GM12878 (cell line): ENCODE data around the gene NCS1. TPM values are rescaled to one million over a fixed set of nuclear protein-coding genes. Genes with fewer than 3 reads are reported as not detected.

Experiments
- ATAC-seq: fragments of 200-7000 bp; cut with Tn5 transposase; 3 replicates; pipeline ENCODE4 v1.9.1; 2020; ENCODE audit warnings: mild to moderate bottlenecking, moderate library complexity
- BruUV-seq: library from RNA; stranded (reverse); fragments of 400-500 nt; replicated peaks from 2 replicates; lab custom pipeline; 2021; lab: Mats Ljungman, UMichigan
- CTCF ChIA-PET: fragments of 300-600 bp; sonication (Branson Sonifier 250); formaldehyde crosslinking; extraction: SDS; loops from one replicate; lab custom pipeline; 2021; ENCODE audit warnings: inconsistent platforms; lab: Yijun Ruan, JAX
- POLR2A ChIA-PET: fragments of 350-600 bp; formaldehyde crosslinking; extraction: SDS; loops from one replicate; lab custom pipeline; 2021; ENCODE audit warnings: inconsistent platforms; lab: Charles Lee
- RAD21 ChIA-PET: fragments of 300-600 bp; sonication (Branson Sonifier 250); formaldehyde crosslinking; loops from one replicate; lab custom pipeline; 2023; ENCODE audit warnings: antibody characterized with exemption; ENCODE audit not compliant: unreplicated experiment; lab: Charles Lee
- SMC1A ChIA-PET: fragments of 300-600 bp; sonication (Branson Sonifier 250); formaldehyde crosslinking; loops from one replicate; lab custom pipeline; 2023; ENCODE audit not compliant: unreplicated experiment, uncharacterized antibody; lab: Charles Lee
- DNase-seq: peaks from one replicate; pipeline ENCODE4 v3.0.0-alpha.2; 2011; ENCODE audit warnings: low read depth, low spot score
- FAIRE-seq: peaks from 3 replicates; lab custom pipeline; 2011; peaks lifted over from hg19 to GRCh38; lab: Jason Lieb, UNC
- H2AFZ ChIP-seq: 2 replicates; pipeline ENCODE4 v1.6.0; 2011; ENCODE audit warnings: low read depth, low read length, control low read depth; ENCODE audit not compliant: control insufficient read depth
- H3K27ac ChIP-seq: 2 replicates; pipeline ENCODE4 v1.5.1; 2011; ENCODE audit warnings: control low read depth; ENCODE audit not compliant: control insufficient read depth, insufficient read depth
- H3K27me3 ChIP-seq, 2 experiments: replicated peaks in 1 of 2; 2 replicates each; pipeline versions ENCODE4 v1.6.0 to v1.6.1; 2011; ENCODE audit warnings: low read length in 1 of 2; ENCODE audit not compliant: control insufficient read depth in 2 of 2, insufficient read depth in 2 of 2
- H3K36me3 ChIP-seq, 2 experiments: 2 replicates each; pipeline ENCODE4 v1.5.1; 2011; ENCODE audit warnings: low read length in 1 of 2; ENCODE audit not compliant: control insufficient read depth in 2 of 2, insufficient read depth in 2 of 2
- H3K4me1 ChIP-seq: 2 replicates; pipeline ENCODE4 v1.6.1; 2011; ENCODE audit warnings: mild to moderate bottlenecking, low read length, moderate library complexity, mixed read lengths; ENCODE audit not compliant: control insufficient read depth, insufficient read depth
- H3K4me2 ChIP-seq: 2 replicates; pipeline ENCODE4 v1.6.0; 2011; ENCODE audit warnings: control low read depth; ENCODE audit not compliant: control insufficient read depth, insufficient read depth
- H3K4me3 ChIP-seq: fragments of 200-600 bp; sonication (generic); 2 replicates; pipeline ENCODE4 v1.5.1; 2016
- H3K79me2 ChIP-seq: 2 replicates; pipeline ENCODE4 v1.6.0; 2011; ENCODE audit warnings: low read length; ENCODE audit not compliant: control insufficient read depth, insufficient read depth
- H3K9ac ChIP-seq: 2 replicates; pipeline ENCODE4 v1.8.0; 2011; ENCODE audit warnings: low read length, control low read depth, mixed read lengths; ENCODE audit not compliant: control insufficient read depth, insufficient read depth
- H3K9me3 ChIP-seq: replicated peaks from 3 replicates; pipeline ENCODE4 v1.5.1; 2011; ENCODE audit warnings: mild to moderate bottlenecking, low read length; ENCODE audit not compliant: control insufficient read depth, insufficient read depth
- H4K20me1 ChIP-seq: 2 replicates; pipeline ENCODE4 v1.6.0; 2011; ENCODE audit not compliant: control insufficient read depth, insufficient read depth
- EZH2 ChIP-seq: IDR thresholded peaks from 2 replicates; pipeline ENCODE4 v1.6.1; 2012; ENCODE audit warnings: low read depth, mild to moderate bottlenecking, control low read depth, inconsistent platforms, low read length, borderline replicate concordance; ENCODE audit not compliant: control insufficient read depth
- HDAC2 ChIP-seq: fragments of 200-600 bp; sonication (generic); IDR thresholded peaks from 2 replicates; pipeline ENCODE4 v1.6.1; 2017
- HDGF ChIP-seq: fragments of 450-650 bp; IDR thresholded peaks from 2 replicates; pipeline ENCODE4 v1.6.1; 2016; ENCODE audit warnings: antibody characterized with exemption
- IRF3 ChIP-seq: fragments of 450-650 bp; IDR thresholded peaks from 2 replicates; pipeline ENCODE4 v1.6.1; 2014; ENCODE audit warnings: mild to moderate bottlenecking
- NBN ChIP-seq: fragments of 450-650 bp; IDR thresholded peaks from 2 replicates; pipeline ENCODE4 v1.6.1; 2016
- NFIC ChIP-seq: IDR thresholded peaks from 2 replicates; pipeline ENCODE4 v1.6.1; 2012; ENCODE audit warnings: low read depth, mild to moderate bottlenecking, inconsistent platforms, low read length, moderate library complexity
- NFXL1 ChIP-seq: fragments of 450-650 bp; IDR thresholded peaks from 2 replicates; pipeline ENCODE4 v1.6.1; 2017; ENCODE audit warnings: antibody characterized with exemption, mild to moderate bottlenecking, borderline replicate concordance
- POLR2A ChIP-seq: IDR thresholded peaks from 2 replicates; pipeline ENCODE4 v1.6.1; 2011; ENCODE audit warnings: low read depth, mild to moderate bottlenecking, low read length
- POLR2AphosphoS2 ChIP-seq: IDR thresholded peaks from 2 replicates; pipeline ENCODE4 v1.6.1; 2011; ENCODE audit warnings: low read depth, mild to moderate bottlenecking, low read length, improper control_type of control experiment, moderate library complexity
- RELA ChIP-seq: fragments of 450-650 bp; IDR thresholded peaks from 2 replicates; pipeline ENCODE4 v1.8.0; 2014; ENCODE audit warnings: borderline replicate concordance; ENCODE audit not compliant: partially characterized antibody
- REST ChIP-seq: IDR thresholded peaks from 2 replicates; pipeline ENCODE4 v1.6.1; 2012; ENCODE audit warnings: mild to moderate bottlenecking, low read depth, low read length
- RUNX3 ChIP-seq: IDR thresholded peaks from 2 replicates; pipeline ENCODE4 v1.6.1; 2012; ENCODE audit warnings: low read length, inconsistent platforms
- SUPT20H ChIP-seq: IDR thresholded peaks from 2 replicates; pipeline ENCODE4 v1.6.1; 2011; ENCODE audit warnings: low read depth, mild to moderate bottlenecking, low read length, moderate library complexity, borderline replicate concordance; ENCODE audit not compliant: control insufficient read depth
- TBL1XR1 ChIP-seq: IDR thresholded peaks from 2 replicates; pipeline ENCODE4 v1.6.1; 2012; ENCODE audit warnings: low read depth, low read length, improper control_type of control experiment
- WGBS: methylation state at CpG from one replicate; pipeline ENCODE4 v1.1.6; 2016; ENCODE audit warnings: low lambda C conversion rate; ENCODE audit not compliant: insufficient replicate concordance, insufficient coverage; ENCODE audit errors: missing lambda C conversion rate; 5-methylcytosine and 5-hydroxymethylcytosine counted together
- in situ Hi-C: fragments of 300-500 bp; cut with MboI; formaldehyde crosslinking; loops from 9 replicates; pipeline ENCODE4 v1.14.3; 2018; ENCODE audit warnings: mixed read lengths
- intact Hi-C: fragments of 100-400 bp; cut with micrococcal nuclease; formaldehyde crosslinking; loops from one replicate; pipeline ENCODE4 v1.14.2; 2022; ENCODE audit not compliant: unreplicated experiment
- polyA plus RNA-seq, 11 experiments: library from polyadenylated mRNA; depleted of rRNA in 4 of 11; unstranded in 6 of 11; stranded (reverse) in 5 of 11; fragments of >200 nt; fragmentation: Nextera tagmentation in 4 of 11; fragmentation: Illumina TruSeq in 1 of 11; extraction: Ambion mirVana in 4 of 11; extraction: Trizol in 1 of 11; gene quantifications; 1 replicate in 1 of 11; 2 replicates in 10 of 11; pipeline versions ENCODE4 v1.2.1 to v1.2.3, GENCODE V29; 2011 to 2016; ENCODE audit warnings: inconsistent platforms in 2 of 11, missing spikeins in 2 of 11, low read depth in 1 of 11
- total RNA-seq, 4 experiments: library from RNA; depleted of rRNA in 3 of 4; stranded (reverse); fragments of >200 nt in 3 of 4; fragmentation: Illumina TruSeq in 1 of 4; extraction: Trizol in 1 of 4; gene quantifications; 2 replicates each; pipeline versions ENCODE4 v1.2.1 to v1.2.3, GENCODE V29; 2013 to 2021

Gene NCS1
- total and polyA plus RNA-seq, 10 of the 15 experiments (the other 5 are each of a cell fraction or from before 2014, with no cell fraction given): 0.04 to 0.22 (median 0.06) TPM; not detected in 4

GRCh38 chr9:130208600-130209347, 36.6 kb downstream of the NCS1 start:
- FAIRE-seq: no peak

More at GRCh38 chr9:130208600-130209347, 36.6 kb downstream of the NCS1 start:
- Histone ChIP-seq H3K4me2 (no peak overlapping the region), H3K9ac (no peak overlapping the region), H3K9me3 (no peaks in the 10 kb centered on the region), H3K79me2 (no peaks in the 10 kb centered on the region), H2AFZ (no peak overlapping the region), H3K4me1 (no peaks in the 10 kb centered on the region), H3K4me3 (no peak overlapping the region), H3K27ac (no peak overlapping the region), H3K36me3 (no peaks in the 10 kb centered on the region), H4K20me1 (no peaks in the 10 kb centered on the region), H3K27me3 (no peaks in the 10 kb centered on the region; a peak in 2 of 4 replicates)
- BruUV-seq: no TSS peak
- in situ Hi-C loops: no loop called here
- ChIA-PET RAD21 (no interaction called here), POLR2A (no interaction called here), CTCF (no interaction called here), SMC1A (no interaction called here)
- WGBS: 61% methylated on average over 26 of the region's 26 CpGs
- intact Hi-C loops: no loop called here
- ATAC-seq (no peak), DNase-seq (no peak)
- TF ChIP-seq SUPT20H (no peak), RELA (no peak), IRF3 (no peak), POLR2AphosphoS2 (no peak), TBL1XR1 (no peak), EZH2 (no peak), HDGF (no peak), REST (no peak), NFXL1 (no peak), POLR2A (no peak), NFIC (no peak), HDAC2 (no peak), RUNX3 (no peak), NBN (no peak)
